ENCODE results near the gene THSD7A.

Gene THSD7A

DNA sequence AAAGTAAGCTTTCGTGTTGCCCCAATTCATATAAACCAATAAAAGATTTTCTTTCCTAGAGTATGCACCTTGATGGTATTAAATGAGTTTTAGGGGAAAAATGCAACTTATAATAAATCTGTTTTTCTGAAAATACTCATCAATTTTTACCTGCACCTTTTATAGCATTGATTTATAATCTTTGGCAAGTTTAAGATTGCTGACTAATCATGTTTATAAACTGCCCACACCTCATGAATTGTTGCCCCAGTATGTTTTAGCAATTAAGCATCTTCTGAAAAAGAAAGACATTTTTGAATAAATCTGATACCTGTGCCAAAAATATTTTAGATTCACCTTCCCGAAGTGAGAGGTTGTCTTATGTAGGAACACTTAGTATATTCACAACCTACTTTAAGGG is 420.0 kb downstream of the THSD7A start:
- DNase-seq (ENCODE audit: low read depth): no peak

DNA sequence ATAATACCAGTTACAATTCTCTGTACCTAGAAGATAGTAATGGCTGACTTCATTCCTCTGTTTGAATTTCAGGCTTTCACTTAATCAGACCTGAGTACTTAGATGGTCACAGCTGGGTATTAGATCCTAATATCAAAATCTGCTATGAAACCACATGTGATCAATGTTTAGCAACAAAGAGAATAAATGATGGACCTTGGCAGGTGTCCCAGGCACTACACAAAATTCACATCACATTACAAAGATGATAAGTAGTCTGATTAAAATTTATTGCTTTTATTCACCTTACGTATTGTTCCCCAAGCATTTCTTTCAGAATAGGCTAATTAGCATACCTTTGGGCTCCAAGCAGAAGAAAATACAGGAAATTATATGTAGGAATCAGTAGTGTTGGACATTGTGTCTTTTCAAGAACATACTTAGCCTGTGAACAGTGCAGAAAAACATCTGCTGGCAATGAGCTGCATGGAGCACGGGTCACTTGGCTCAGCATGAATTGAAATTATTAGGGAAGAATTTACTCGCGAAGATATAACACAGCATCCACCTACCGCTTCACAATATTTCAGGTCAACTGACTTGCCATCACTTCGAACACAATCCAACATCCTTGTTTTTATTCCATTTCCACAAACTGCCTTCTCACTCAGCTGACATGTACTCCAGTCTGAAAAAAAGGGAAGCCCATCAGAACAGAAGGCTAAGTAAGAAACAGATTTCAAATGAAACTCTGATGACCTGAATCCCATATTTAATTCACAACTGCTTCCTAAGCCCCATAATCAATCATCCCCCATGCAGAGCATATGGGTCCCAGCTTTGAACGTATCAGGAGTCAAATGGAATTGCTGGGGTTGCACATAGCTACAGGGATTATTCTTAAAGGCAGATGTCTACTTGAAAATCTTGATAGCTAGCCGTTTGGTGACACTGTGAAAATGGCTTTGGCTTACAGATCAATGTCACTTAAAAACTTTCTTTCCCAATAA is 421.0 kb downstream of the THSD7A start:
- no peak for DNase-seq (ENCODE audit: low read depth)

DNA sequence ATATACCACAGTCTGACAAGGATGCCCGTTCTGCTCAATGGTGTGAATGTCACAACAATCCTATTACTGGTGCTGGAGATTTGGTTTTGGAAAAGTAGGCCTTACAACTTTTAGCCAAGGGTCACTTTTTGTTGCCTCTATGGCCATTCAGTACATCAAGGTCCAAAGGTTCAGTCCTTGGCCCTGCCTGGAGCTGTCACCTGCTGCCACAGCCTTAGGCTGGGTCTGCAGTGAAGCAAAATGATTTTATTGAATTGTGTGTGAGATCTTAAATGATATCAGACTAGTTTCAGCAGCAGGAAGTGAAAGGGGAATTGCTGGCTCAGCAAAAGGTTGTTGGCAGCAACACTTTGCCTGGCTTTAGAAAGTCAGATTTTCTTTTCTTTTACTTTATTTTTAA is 427.6 kb downstream of the THSD7A start:
- DNase-seq (ENCODE audit: low read depth): no peak

DNA sequence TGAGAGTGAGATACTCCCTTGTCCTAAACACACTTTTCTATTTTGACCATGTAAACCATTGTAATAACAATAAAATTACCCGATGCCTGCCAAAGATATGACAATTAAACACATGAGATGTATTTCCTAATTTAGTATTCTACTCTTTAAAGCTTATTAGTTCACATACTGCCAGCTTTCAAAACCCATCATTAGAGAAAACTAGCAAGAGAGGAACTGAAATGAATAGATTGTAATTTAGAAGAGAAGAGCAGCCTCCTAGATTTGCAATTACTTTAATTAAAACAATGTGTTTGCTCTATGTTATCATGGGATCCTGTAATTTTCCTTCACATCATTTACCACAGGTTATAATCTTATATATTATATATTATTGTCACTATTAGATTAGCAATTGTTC is 428.2 kb downstream of the THSD7A start:
- no peak for DNase-seq (ENCODE audit: low read depth)

DNA sequence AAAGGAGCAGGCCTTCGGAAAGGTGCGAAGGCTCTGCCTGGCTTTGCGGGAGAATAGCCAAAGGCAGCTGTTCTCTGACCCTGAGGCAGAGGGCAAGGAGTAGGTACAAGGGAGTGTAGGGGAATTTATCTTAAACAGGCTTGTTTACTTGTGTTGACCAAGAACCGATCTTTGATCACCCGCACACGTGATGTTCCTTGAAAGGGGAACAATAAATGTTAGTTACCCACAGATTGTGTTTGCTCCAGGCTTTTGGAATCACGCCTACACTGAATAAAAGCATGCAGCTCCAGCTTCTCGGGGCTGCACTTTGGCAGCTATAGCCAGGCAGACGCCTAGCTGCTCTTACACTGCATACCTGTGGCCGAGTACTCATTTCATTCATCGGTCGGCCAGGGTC is 437.6 kb downstream of the THSD7A start:
- DNase-seq (ENCODE audit: low read depth): no peak

DNA sequence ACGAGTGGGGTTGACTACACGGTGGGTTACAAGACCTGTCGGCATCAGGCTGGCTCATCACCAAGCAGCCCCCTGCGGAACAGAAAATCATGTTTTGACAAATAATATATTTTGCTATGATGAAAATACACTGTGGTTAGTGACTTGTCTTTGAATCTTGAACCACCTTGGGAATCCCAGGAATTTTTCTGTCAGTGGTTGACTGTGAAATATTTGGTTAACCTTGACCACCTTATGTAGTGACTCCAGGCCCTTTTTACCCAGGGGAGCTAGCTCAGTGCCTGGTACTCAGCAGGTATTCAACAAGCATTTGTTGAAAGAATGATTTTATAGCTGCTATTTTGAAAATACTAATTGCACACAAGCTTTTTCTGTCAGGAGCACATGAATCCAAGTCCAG is 452.4 kb downstream of the THSD7A start:
- DNase-seq (ENCODE audit: low read depth): no peak

DNA sequence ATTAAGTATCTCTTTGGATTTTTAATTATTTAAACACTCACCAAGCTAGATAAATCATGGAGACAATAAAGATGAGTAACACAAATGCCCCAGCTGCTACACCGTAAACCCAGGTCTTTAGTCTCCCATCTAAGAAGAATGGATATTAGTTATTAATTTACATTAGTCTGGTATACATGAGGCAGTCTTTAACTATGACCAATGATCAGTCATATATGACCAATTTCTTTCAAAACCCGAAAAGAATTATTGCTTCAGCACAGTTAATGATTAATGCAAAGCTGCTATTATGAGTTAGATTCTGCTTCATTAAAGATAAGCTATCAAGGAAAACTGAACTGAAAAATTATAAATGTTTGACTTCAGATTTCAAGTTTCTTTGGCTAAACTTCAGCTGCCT is 455.5 kb downstream of the THSD7A start:
- DNase-seq (ENCODE audit: low read depth): no peak

DNA sequence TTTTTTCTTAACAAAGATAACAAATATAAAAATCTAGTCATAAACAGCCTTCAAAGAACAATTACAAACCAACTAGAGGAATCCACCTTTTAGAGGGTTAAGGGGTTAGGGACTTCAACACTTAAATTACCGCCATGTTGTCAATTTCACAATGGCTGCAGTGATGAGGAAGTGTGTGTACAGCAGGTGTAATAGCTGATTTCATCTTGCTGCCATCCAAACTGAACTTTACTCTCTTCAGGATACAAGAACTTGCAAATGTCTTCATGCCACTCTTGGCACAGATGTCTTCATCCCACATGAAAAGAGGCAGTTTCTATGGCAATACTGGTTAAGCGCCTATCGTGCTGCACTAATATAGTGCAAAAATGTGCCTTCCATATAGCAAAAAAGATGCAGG is 457.4 kb downstream of the THSD7A start:
- no peak for DNase-seq (ENCODE audit: low read depth)

DNA sequence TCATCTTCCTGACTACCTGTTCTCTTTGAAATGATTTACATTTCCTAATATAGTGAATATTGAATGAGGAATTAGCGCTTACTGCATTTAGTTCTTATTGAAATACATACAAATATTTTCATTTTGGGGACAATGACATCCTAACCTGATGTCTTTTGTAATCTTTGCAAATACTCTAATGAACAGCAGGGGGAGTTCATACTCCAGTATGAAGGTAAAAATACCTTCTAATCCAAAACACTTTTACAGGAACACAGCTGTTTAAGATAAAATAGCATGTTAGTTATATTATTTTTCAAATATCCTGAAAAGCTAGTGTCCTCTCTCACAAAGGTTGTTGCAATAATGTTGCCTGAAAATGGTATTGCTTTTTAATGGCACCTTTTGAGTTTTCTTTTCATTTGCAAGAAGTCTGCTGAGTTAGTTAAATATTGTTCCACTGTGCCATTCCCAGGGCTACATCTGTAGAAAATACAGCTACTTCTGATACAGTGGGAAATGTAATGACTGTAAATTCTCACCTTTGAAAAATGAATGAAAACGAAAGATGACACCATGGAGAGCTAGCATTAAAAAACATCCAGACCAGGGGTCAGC is 458.4 kb downstream of the THSD7A start:
- DNase-seq (ENCODE audit: low read depth): no peak

DNA sequence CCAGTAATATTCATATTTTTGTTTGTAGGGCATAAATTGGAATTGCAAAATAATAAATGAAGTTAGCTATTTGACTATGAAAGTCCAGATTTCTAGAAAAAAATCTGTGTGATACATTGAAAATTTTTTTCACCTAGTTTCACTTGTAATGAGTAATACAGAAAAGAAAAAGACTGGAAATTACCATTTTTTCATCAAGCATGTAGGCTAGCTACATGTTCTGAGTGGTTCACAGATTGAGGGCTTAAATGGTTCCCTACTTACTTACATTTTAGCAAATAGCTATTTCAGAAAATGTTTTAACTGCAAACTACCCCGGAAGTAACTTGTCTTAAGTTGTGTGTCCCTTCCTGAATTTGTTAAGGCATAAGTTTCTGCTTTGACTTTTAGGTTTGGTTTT is 462.3 kb downstream of the THSD7A start:
- DNase-seq (ENCODE audit: low read depth): no peak

DNA sequence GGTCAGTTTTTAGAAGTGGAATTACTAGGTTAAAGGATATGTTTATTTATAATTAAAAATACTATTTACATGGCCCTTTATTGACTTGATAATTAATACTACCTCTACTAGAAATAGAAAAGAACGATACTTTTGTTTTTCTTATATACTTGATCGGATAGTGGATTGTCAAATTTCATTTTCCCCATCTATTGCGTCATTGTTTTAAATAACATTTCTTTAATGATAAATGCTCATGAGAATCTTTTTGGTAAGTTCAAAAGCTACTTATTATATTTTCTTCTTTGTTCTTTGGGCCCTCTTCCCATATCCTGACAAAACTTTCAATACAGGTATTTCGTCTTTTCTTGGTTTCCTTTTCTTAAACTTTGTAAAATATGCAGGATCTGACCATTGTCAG is 465.9 kb downstream of the THSD7A start:
- no peak for DNase-seq (ENCODE audit: low read depth)

DNA sequence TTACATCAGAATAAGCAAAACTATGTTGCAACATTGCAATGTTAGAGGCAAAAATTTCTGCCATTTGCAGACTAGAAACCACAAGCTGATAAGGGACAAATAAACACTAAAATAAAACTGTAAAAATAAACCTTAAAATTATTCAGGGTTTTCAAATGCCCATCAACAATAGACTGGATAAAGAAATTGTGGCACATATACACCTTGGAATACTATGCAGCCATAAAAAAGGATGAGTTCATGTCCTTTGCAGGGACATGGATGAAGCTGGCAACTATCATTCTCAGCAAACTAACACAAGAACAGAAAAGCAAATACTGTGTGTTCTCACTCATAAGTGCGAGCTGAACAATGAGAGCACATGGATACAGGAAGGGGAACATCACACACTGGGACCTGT is 473.4 kb downstream of the THSD7A start:
- DNase-seq (ENCODE audit: low read depth): no peak

DNA sequence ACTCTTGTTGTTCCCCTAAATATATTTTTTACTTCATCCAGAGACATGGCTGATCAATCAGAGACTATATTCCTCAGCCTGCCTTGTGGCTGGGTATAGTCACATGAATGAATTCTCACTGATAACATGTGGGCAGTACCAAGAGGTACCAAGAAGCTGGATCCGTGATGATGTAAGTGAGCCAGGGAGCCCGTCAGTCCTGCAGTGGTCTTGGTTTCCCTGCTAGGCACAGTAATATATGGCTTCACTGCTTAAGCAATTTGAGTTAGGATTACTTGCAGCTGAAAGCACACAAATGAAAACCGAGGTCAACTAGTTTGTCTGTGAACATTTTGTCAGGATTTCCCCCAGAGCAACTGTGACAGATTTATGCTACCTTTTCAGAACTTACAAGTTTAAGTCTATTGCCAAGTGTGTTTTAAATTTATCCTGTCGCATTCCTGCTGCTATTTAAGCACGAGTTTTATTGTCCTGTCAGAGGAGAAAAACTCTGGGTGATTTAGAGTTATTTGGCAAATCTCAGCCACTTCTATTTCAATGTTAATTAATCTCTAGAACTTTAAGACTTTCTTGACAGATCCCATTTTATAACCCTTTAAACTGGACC is 476.5 kb downstream of the THSD7A start:
- no peak for DNase-seq (ENCODE audit: low read depth)

DNA sequence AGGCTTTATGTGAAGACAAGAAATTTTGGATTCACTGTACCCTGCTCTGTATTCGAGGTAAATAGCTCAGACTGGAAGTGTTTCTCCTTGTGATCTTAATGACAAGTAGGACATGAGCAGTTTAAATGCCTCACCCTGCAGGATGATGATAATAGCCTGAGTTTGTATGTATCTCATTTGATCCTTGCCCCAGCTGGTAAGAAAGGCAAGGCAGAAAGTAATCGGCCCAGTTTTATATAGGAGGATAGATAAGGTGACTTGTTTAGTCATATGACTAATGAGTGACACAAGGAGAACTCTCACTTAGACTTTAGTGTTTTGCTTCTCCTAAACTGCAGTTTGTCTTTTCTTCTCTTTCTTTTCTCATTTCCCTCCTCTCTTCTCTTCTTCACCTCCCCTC is 485.7 kb downstream of the THSD7A start:
- no peak for DNase-seq (ENCODE audit: low read depth)

DNA sequence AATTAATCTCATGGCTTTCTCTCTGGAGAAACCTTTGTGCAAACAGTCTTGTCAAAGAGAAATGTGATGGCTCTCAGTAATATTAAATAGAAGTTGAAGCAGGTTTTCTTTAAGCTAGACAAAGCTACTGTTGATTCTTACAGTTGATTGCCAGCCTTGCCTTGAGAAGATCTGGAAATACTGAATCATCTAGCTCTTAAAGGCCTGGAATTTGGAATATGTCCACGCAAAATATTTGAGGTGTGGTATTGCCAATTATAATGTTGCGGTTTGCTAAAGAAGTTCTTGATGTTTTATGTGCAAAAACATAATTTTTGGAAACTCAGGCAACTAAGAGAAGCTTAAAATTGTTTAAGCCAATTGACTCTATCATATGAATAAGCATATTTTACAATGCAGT is 486.4 kb downstream of the THSD7A start:
- no peak for DNase-seq (ENCODE audit: low read depth)

DNA sequence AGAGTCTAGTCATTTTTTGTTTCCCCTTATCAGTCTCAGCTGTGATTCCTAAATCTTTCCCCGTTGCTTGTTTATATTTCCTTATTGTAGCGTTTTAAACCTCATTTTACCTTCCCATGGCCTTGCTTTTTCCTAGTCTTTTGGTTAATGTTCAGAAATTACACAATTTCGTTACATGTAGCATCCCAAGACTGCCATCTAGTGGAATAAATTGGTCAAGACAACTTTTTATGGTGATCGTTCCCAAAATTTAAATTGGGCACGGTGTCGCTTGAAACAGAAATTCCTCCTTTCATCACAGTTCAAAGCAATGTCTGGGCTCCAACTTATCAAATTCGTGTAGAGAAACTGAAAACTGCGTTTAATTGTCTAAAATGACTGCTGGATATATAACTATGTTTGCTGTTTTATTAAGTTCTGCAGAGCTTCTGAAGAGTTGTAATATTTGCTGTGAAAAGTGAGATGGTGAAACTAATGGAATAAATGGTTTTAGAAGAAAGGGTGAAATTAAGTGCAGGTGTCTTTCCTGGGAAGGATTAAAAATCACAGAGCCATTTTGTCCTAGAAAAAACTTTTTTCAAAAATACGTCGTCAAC is 488.1 kb downstream of the THSD7A start:
- DNase-seq (ENCODE audit: low read depth): no peak

DNA sequence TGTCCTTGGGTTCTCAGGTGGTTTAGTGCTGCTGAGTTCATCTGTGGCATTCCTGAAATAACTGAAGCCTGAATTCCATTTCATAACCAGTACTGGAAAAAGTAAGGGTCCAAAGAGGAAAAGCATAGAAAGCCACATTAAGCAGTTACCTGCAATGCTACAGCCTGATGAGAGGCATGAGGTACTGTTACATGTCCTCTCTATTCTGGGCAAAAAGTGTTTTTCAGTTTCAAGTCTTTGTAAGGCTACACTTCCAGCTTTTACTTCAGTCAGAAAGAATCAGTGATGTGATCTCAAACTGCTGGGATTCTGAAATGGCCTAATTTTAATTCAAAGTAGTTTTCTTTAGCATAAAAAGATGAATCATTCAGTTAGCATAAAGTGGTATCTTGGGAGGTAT is 488.9 kb downstream of the THSD7A start:
- DNase-seq (ENCODE audit: low read depth): no peak

DNA sequence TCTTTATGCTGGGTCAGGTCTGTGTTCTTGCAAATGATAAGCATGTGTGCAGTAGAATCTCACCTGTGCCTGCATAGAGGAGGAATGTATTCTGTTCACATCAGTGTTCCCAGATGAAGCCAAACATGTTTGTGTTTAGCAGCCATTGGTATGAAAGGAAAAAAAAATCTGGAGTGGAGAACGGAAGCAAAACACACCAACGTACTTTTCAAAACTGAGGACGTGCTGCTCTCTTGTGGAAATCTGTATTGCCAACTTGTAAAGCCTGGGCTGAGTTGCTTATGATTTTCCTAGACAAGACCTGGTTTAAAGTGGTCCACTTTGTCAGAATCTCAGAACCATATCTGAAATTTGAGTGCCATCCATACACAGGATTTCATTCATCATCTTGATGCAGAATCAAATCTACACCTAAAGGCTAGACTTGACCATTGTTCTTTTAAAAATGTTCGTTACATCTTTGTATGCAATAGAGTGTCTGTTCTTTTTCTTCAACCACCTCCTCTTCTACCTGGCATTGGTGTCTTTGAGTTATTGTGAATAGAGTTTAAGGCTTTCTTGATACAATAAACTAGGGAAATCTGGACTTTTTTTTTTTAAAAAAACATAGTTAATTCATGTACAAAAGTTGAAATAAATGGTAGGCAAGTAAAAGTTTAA is 490.6 kb downstream of the THSD7A start:
- no peak for DNase-seq (ENCODE audit: low read depth)

DNA sequence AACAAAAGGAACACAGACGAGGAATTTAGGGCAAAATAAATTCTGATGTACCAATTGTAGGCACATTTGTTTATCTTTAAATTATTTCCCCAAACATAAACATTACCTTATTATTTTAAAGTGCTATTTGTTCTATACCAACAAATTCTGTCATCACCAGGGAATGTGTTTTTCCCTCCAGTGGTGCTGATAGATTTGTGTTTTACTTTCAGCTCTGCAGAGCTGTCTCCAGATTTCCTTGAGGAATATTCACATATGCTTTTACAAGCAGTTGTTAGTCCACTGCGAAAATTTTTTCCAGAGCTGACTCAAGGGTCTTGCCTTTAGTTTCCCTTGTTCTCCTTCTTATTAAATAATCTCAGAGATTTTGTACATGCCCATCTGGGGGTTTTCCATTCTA is 495.6 kb downstream of the THSD7A start:
- no peak for DNase-seq (ENCODE audit: low read depth)

DNA sequence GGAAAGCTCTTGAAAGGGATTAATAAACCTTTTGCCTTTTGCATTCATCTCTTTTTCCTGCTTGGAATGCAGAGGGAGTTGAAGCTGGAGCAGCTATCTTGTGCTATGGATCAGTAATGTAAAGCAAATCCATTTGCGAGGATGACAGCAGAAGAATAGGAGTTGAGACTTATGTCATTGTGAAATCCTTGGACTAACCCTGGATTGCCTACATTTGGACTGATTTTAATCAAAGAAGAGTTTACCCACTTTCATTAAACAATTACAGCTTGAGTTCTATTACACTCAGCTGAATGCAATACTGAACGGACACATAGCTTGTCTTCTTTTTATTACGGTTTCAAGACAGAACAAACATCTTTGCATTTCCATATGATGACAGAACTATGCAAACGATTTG is 496.1 kb downstream of the THSD7A start:
- DNase-seq (ENCODE audit: low read depth): no peak

DNA sequence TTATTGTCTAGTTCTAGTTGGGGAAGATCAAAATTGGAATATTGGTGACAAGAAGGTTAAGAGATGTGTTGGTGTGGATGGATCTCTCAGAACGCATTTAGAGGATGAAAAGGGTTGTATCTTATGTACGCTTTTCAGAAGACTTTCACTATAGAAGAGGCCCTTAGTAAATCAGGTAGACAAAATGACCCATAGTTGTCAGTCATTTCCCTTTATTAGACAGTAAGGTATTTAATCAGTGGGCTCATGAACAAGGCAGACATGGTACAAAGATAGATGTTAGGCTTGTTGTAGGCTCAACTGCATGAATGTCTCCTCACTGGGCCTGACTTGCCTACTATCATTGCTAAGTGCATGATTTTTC is 499.2 kb downstream of the THSD7A start:
- no peak for DNase-seq (ENCODE audit: low read depth)

DNA sequence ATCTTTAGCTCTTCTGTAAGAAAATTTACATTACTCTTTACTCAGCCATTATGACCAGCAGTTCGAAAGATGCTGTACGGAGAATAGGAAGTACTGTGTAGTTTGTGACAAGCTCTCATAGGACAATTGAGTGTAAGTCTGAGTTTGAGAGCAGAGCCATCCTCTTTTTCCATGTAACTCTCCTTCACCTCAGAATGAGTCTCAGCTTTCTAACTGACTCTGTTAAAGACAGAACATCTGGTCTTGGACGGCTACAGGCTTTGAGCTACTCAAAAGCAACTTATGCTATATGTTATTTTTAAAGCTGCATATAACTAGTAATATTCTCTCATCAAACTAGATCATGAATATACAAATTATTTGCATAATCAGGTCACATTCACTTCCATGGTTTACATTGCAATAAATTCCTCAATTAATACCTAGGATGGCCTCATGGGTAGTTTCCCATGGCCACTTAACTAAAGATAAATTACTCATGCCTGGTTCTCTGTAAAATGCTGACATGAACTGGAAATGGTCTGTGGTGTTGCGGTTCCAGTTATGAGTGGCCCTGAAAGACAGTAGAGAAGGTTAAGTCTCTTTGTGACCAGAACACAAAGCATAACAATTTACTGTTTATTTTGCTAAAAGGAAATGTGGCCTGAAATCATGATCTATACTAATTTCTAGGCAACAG is 499.7 kb downstream of the THSD7A start:
- DNase-seq (ENCODE audit: low read depth): no peak

Measured in HS-27A (cell line).